PFSK-1 (cell line): Measurements from ENCODE around the gene MAST4.

ENCODE experiments used
- POLR2AphosphoS5 ChIP-seq: IDR thresholded peaks from 2 replicates; pipeline ENCODE4 v1.6.1; 2012; ENCODE audit warnings: low read depth, mild to moderate bottlenecking, control low read depth, low read length, moderate library complexity
- REST ChIP-seq, 2 experiments: IDR thresholded peaks; 2 replicates each; pipeline versions ENCODE4 v1.6.1 to v1.8.0; 2011 to 2012; ENCODE audit warnings: low read depth in 2 of 2, low read length in 2 of 2, control low read depth in 1 of 2, inconsistent platforms in 1 of 2, mild to moderate bottlenecking in 1 of 2, moderate library complexity in 1 of 2; ENCODE audit not compliant: insufficient read depth in 1 of 2
- TAF1 ChIP-seq: IDR thresholded peaks from 2 replicates; pipeline ENCODE4 v1.6.1; 2012; ENCODE audit warnings: low read length, control low read depth, borderline replicate concordance; ENCODE audit not compliant: insufficient read depth

GRCh38 chr5:66708368-66708767 is 112.2 kb downstream of the MAST4 start:
- TF ChIP-seq POLR2AphosphoS5 (no peak), REST (IDR thresholded peaks at IDR 0.05; ENCODE audit: insufficient read depth in 1 of 2, low read depth in 2 of 2, low read length in 2 of 2) (no peak), TAF1 (no peak)
